SIG-M5 treated with dmso at 0.1 percent for 504 hours (cell line): ENCODE data around the gene TSPAN17.

Experiments used
- DNase-seq: peaks from one replicate; lab custom pipeline; 2025; ENCODE audit not compliant: unreplicated experiment; lab: John Stamatoyannopoulos, UW

The TSPAN17 gene

DNA sequence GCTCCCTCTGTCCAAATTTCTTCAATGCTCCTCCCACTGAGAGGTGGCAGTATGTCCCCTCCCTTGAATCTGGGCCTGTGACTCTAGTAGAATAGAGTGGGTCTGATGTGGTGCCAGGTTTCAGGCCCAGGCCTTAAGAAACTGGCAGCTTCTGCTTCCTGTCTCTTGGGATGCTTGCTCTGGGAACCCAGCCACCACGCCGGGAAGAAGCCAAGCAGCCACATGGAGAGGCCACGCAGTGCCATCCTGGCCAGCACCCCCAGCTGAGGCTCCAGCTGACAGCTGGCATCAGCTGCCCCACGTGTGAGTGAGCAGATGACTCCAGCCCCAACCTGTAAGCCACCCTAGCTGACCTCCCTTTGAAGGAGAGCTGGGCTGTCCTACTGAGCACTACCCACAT is 7.3 kb upstream of the TSPAN17 start:
- DNase-seq = no peak

DNA sequence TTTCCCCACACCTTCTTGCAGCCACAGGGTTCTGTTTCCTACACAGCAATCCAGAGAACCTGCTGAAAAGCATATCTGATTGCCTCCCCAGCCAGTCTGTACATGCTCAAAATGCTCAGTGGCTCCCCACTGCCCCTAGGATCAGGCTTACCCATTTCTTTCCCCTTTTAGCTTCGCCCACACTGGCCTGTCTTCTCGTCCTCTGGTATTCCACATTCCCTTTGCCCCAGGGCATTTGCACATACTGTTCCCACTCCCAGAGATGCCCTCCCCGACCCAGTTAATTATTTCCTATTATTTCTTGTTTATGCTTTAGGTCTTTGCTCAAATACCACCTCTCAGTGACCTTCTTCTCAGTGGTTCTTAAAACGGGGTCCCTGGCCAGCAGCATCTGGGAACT is 6.7 kb upstream of the TSPAN17 start:
- DNase-seq = no peak

DNA sequence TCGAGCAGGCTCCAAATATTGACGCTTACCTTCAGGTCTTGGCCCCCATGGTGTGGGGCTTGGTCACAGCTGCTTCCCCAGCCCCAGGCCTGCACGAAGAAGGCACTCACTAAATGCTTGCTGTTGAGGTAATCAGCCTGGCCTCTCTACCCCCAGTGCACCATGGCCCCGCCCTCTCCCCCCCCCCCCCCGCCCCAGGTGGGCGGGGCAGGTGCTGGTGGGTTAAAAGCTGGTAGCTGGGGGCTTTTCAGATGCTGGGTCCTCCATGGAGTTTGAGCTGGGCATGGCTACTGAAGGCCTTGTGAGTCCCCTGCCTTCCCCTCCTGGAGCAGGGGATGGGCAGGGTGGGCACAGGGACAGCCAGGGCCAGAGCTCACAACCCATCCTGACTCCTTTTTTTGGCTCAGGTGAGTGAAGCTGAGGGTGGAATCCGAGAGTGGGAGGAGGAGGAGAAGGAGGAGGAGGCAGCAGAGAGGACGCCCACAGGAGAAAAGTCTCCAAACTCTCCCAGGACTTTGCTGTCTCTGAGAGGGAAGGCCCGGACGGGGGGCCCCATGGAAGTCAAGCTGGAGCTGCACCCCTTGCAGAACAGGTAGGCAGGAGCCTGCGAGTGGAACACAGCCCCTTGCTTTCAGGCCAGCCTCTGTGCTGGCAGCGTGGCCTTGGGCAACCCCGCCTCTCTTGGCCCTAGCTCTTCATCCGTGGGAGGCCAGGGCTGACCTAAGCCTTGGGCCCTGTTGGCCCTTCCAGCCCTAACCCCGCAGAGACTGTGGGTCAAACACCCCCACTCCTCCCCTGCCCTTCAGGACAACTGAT is 4.4 kb upstream of the TSPAN17 start:
- DNase-seq = no peak

DNA sequence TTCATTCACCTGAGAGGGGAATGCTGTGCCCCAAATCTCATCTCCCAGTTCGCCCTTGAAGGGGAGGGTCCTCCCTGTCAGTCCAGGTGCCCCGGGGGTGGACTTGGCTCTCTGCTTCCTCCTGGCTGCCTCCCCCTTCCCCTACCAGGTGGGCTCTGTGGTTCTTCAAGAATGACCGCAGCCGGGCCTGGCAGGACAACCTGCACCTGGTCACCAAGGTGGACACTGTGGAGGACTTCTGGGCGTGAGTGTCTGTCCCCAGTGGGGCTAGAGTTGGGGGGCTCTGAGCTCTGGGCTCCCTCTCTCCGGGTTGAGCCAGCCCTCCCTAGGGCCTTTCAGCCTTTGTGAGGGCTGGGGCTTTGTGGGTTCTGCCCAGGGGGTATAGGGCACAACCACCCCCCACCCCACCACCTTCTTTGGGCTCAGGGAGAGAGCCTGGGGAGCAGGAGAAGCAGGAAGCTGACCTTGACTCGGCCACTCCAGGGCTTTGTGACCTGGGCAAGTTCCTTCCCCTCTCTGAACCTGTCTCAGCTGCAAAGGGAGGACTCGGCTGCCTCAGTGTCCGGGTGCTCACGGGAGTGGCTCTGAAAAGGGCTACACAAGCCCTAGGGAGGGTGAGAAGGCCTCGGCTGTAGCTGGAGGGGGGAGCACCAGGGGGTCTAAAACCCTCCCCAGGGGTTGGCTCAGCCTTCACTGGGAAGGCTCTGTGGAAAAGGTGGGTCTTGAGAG is 3.6 kb upstream of the TSPAN17 start:
- DNase-seq = no peak

DNA sequence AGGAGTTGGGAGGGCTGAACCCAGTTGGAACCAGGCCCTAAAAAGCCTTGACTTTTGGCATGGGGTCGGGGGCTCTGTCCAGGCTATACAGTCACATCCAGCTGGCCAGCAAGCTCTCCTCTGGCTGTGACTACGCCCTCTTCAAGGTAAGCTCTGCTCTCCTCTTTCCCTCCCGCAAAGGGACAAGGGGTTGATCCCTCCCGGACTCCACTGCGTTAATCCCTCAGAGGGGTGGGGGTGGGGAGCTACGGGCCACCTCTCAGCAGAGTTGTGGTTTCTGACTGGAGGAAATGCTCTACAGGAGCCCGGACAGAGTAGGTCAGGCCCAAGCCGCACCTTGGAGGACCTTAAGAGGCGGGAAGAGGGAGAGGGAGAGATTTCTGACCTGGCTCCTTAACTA is 3.0 kb upstream of the TSPAN17 start:
- no peak for DNase-seq

- no peak for DNase-seq
These were observed 2.2 kb upstream of the TSPAN17 start for GRCh38 chr5:176644878-176645670.

DNA sequence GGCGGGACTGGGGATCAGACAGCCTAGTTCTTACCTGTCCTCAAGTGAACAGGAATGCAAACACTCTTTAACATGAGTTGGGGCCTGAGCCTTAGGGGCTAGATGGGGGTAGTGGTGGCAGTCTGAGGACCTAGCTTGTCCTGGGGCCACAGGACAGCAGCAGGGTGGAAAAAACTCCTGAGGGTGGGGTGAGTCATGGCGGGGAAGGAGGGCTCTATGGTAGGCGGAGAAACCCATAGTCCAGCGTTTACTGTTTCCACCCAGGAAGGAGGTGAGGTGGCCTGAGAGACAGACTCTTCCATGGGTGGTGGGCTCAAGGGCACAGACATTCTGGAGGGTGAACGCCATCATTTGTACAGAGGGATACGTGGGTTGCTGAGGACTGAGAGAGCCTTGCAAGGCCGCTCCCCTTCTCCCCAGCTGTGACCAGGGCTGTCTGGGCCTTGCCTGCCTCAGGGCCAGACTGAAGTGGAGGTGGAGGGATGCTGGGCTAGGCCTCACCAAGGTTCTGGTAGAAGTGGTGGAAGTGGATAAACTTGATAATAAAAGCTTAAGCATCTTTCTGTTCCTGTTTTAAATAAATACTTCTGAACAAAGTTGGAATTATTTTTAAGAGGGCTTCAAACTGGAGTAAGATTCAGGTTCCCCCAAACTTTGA is 1.1 kb upstream of the TSPAN17 start:
- DNase-seq = no peak

- DNase-seq = no peak
These were observed 616 bp upstream of the TSPAN17 start for GRCh38 chr5:176646707-176647029.

DNA sequence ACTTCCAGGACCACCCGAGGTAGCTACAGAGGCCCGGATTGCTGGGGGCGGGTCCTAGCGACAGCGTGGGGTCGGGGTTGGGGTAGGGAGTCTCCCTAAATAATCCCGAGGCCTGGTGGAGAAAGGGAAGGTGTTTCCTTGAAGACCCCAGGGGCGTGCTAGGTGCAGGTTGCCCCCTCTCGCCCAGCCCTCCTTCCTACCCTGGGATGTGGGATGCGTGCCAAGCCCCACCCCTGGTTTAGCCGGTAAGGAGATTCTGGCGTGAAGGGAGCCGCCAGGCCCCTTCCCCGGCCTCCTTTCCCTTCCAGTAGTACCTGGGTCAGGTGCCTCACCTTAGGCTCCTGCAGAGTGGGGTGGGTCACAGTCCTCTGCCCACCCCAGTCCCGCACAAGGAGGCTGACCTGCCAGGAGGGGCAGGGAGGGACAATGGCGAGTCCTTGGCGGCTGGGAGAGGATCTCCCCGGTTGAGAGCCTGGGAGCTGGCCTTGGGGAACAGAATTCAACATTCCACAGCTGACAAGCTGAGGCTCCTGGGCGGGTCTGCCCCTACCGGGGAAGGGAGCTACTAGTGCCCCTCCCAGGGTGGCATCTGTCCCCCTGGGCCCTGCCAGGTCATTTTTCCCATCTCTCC is 674 bp downstream of the TSPAN17 start:
- DNase-seq = no peak

- no peak for DNase-seq
These were observed 1.4 kb downstream of the TSPAN17 start for GRCh38 chr5:176648474-176649194.

- no peak for DNase-seq
These were observed 3.1 kb downstream of the TSPAN17 start for GRCh38 chr5:176650354-176650884.

DNA sequence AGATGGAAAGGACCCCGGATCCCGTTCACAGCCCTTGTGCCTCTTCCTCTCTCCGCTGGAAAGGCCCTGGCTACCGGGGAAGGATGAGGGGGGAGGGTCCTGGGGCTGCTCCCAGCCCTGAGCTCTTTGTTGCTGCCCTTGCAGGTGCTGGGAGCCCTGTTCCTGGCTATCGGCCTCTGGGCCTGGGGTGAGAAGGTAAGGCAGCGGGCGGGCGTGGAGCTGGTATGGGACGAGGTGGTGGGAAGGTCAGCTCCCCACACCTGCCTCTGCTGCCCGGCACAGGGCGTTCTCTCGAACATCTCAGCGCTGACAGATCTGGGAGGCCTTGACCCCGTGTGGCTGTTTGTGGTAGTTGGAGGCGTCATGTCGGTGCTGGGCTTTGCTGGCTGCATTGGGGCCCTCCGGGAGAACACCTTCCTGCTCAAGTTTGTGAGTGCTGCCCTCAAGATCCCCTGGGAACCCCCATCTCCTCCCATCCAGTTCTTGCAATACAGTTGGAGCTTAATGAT is 4.2 kb downstream of the TSPAN17 start:
- DNase-seq = no peak

- DNase-seq = no peak
These were observed 4.9 kb downstream of the TSPAN17 start for GRCh38 chr5:176652136-176652535.

GRCh38 chr5:176653401-176654385 is 6.4 kb downstream of the TSPAN17 start:
- DNase-seq = no peak

- DNase-seq = no peak
These were observed 7.6 kb downstream of the TSPAN17 start for GRCh38 chr5:176654856-176655255.

DNA sequence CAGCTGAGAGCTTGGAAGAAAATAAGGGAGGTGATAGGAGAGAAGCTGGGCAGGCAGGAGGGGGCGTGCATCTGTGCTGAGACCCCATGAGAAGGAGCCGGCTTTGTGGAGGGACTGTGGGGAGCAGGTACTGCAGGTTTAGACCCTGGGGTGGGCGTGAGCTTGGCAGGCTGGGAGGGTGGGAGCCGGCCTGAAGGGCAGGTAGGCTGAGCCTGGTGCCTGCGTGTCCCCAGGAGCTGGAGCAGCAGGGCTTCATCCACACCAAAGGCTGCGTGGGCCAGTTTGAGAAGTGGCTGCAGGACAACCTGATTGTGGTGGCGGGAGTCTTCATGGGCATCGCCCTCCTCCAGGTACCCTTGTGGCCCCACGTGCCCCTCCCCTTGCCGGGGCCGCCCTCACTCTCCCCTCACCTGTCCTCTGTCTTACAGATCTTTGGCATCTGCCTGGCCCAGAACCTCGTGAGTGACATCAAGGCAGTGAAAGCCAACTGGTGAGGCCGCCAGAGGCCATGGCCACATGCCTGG is 9.2 kb downstream of the TSPAN17 start:
- no peak for DNase-seq

GRCh38 chr5:176658007-176658599 is 10.8 kb downstream of the TSPAN17 start:
- peak; percentile 74 for DNase-seq
